Measurements from ENCODE around the gene WDR20. TPM values are rescaled to one million over a fixed set of nuclear protein-coding genes. Genes with fewer than 3 reads are reported as not detected.

The WDR20 gene
- total and polyA plus RNA-seq, 2 experiments from 2014 or later: 15.1 to 24.9 TPM

- Histone ChIP-seq H3K4me1 (ENCODE audit: insufficient read depth) (peaks cover 12% of the 10 kb centered on the region), H3K9ac (no peak overlapping the region), H2AFZ (no peak overlapping the region), H3K27me3 (replicated peaks; ENCODE audit: insufficient read depth) (no peaks in the 10 kb centered on the region), H3K36me3 (ENCODE audit: low read depth) (no peaks in the 10 kb centered on the region), H3K9me2 (ENCODE audit: insufficient read depth) (no peaks in the 10 kb centered on the region), H3K27ac (no peak overlapping the region), H3K9me3 (ENCODE audit: low read depth) (no peaks in the 10 kb centered on the region), H3K4me3 (no peak overlapping the region), H3K79me2 (ENCODE audit: insufficient read depth) (0 out of 2 replicates have a peak, but pooled peaks cover 4% of the 10 kb centered on the region), H4K20me1 (ENCODE audit: insufficient read depth) (no peaks in the 10 kb centered on the region), H3F3A (ENCODE audit: insufficient read depth) (0 out of 2 replicates have a peak, but pooled peaks cover 4% of the 10 kb centered on the region), H3K4me2 (ENCODE audit: unreplicated experiment) (no peak overlapping the region)
- 98 to 100% methylated on average over 8 of the region's 8 CpGs for WGBS, 2 experiments (ENCODE audit: low coverage in 1 of 2, low lambda C conversion rate in 2 of 2, missing lambda C conversion rate in 2 of 2)
- in situ Hi-C loops (cut with MboI): no loop called here
- no peak for DNase-seq
- TF ChIP-seq EZH2phosphoT487 (IDR thresholded peaks at IDR 0.05; ENCODE audit: insufficient read depth, low read depth): no peak
- no peak for TF ChIP-seq EZH2 (IDR thresholded peaks at IDR 0.05; ENCODE audit: insufficient read depth, poor library complexity, severe bottlenecking)
Measured at GRCh38 chr14:102251161-102251560, 111.5 kb downstream of the WDR20 start.

GRCh38 chr14:102252834-102253801 lies 113.4 kb downstream of the WDR20 start:
- no peaks in the 10 kb centered on the region for H3K9me3 ChIP-seq (ENCODE audit: low read depth)
- no peaks in the 10 kb centered on the region for H4K20me1 ChIP-seq (ENCODE audit: insufficient read depth)
- TF ChIP-seq EZH2 (IDR thresholded peaks at IDR 0.05; ENCODE audit: insufficient read depth, poor library complexity, severe bottlenecking) (no peak), EZH2phosphoT487 (IDR thresholded peaks at IDR 0.05; ENCODE audit: insufficient read depth, low read depth) (no peak)
- H3K4me3 ChIP-seq: no peak overlapping the region
- in situ Hi-C loops (cut with MboI): no loop called here
- H3K4me2 ChIP-seq (ENCODE audit: unreplicated experiment): no peak overlapping the region
- 93% methylated on average over 21 of the region's 21 CpGs for WGBS, 2 experiments (ENCODE audit: low coverage in 1 of 2, low lambda C conversion rate in 2 of 2, missing lambda C conversion rate in 2 of 2)
- DNase-seq: no peak
- no peak overlapping the region for H2AFZ ChIP-seq
- H3K9me2 ChIP-seq (ENCODE audit: insufficient read depth): no peaks in the 10 kb centered on the region
- H3K9ac ChIP-seq: no peak overlapping the region
- no peaks in the 10 kb centered on the region for H3K79me2 ChIP-seq (ENCODE audit: insufficient read depth)
- H3K27ac ChIP-seq: no peak overlapping the region
- no peaks in the 10 kb centered on the region for H3K36me3 ChIP-seq (ENCODE audit: low read depth)
- H3F3A ChIP-seq (ENCODE audit: insufficient read depth): 0 out of 2 replicates have a peak, but pooled peaks cover 4% of the 10 kb centered on the region
- peaks cover 12% of the 10 kb centered on the region for H3K4me1 ChIP-seq (ENCODE audit: insufficient read depth)
- H3K27me3 ChIP-seq (replicated peaks; ENCODE audit: insufficient read depth): no peaks in the 10 kb centered on the region

DNA sequence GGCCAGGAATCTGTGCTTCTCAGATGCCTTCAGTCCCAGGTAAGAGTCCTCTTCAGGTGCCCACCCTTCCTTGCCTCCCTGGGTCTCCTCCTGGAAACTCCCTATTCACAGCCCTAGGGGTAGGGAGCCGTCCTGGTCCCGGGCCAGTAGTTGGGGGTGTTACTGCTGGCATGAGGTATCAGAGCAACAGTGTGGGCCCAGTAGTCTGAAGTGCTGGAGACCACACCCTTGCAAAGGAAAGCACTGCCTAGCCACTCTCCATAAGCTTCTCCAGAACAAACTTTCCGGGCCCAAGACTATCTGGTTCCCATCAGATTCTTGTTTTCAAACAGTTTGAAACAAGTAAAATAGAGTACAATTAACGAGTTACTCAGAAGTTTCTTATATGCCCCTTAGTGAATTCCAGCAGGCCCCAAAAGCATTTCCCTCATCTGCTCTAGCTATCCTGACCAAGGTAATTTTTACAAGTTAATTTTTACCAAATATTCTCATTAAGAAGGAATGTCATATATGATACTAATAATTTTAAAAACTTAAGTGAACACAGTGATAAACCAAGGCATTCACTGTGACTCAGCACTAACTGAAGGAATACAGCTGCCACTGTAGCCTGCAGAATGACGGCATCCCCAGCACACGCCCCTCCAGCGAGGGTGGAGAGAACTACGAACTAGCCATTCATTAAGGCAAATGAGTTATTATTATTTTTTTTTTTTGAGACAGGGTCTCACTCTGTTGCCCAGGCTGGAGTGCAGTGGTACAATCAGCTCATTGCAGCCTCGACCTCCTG lies 115.9 kb downstream of the WDR20 start:
- Histone ChIP-seq H3K4me2 (ENCODE audit: unreplicated experiment) (no peak overlapping the region), H3K9ac (peak overlapping the region; percentile 61), H3K36me3 (ENCODE audit: low read depth) (no peaks in the 10 kb centered on the region), H3K9me2 (ENCODE audit: insufficient read depth) (no peaks in the 10 kb centered on the region), H3K4me3 (no peak overlapping the region), H3K27me3 (replicated peaks; ENCODE audit: insufficient read depth) (no peaks in the 10 kb centered on the region), H4K20me1 (ENCODE audit: insufficient read depth) (no peaks in the 10 kb centered on the region), H2AFZ (peak overlapping the region; percentile 25; the same call in 1 of the 2 replicates), H3K9me3 (ENCODE audit: low read depth) (no peaks in the 10 kb centered on the region), H3K27ac (peak overlapping the region; percentile 82), H3F3A (ENCODE audit: insufficient read depth) (0 out of 2 replicates have a peak, but pooled peaks cover 4% of the 10 kb centered on the region), H3K4me1 (ENCODE audit: insufficient read depth) (peaks cover 12% of the 10 kb centered on the region), H3K79me2 (ENCODE audit: insufficient read depth) (no peaks in the 10 kb centered on the region)
- in situ Hi-C loops (cut with MboI): no loop called here
- 66 to 67% methylated on average over 9 of the region's 9 CpGs for WGBS, 2 experiments (ENCODE audit: low coverage in 1 of 2, low lambda C conversion rate in 2 of 2, missing lambda C conversion rate in 2 of 2)
- no peak for TF ChIP-seq EZH2phosphoT487 (IDR thresholded peaks at IDR 0.05; ENCODE audit: insufficient read depth, low read depth)
- no peak for TF ChIP-seq EZH2 (IDR thresholded peaks at IDR 0.05; ENCODE audit: insufficient read depth, poor library complexity, severe bottlenecking)
- peak; percentile 74 for DNase-seq

- no peak for DNase-seq
- Histone ChIP-seq H3K36me3 (ENCODE audit: low read depth) (no peaks in the 10 kb centered on the region), H3K4me1 (ENCODE audit: insufficient read depth) (peaks cover 12% of the 10 kb centered on the region), H3K4me2 (ENCODE audit: unreplicated experiment) (no peak overlapping the region), H2AFZ (no peak overlapping the region), H3K4me3 (no peak overlapping the region), H3K9me3 (ENCODE audit: low read depth) (no peaks in the 10 kb centered on the region), H3K27me3 (replicated peaks; ENCODE audit: insufficient read depth) (no peaks in the 10 kb centered on the region), H3K9me2 (ENCODE audit: insufficient read depth) (no peaks in the 10 kb centered on the region), H3F3A (ENCODE audit: insufficient read depth) (0 out of 2 replicates have a peak, but pooled peaks cover 4% of the 10 kb centered on the region), H3K79me2 (ENCODE audit: insufficient read depth) (no peaks in the 10 kb centered on the region), H3K27ac (no peak overlapping the region), H3K9ac (no peak overlapping the region), H4K20me1 (ENCODE audit: insufficient read depth) (no peaks in the 10 kb centered on the region)
- 88 to 90% methylated on average over 9 of the region's 9 CpGs for WGBS, 2 experiments (ENCODE audit: low coverage in 1 of 2, low lambda C conversion rate in 2 of 2, missing lambda C conversion rate in 2 of 2)
- in situ Hi-C loops (cut with MboI): no loop called here
- TF ChIP-seq EZH2 (IDR thresholded peaks at IDR 0.05; ENCODE audit: insufficient read depth, poor library complexity, severe bottlenecking) (no peak), EZH2phosphoT487 (IDR thresholded peaks at IDR 0.05; ENCODE audit: insufficient read depth, low read depth) (no peak)
Measured at GRCh38 chr14:102256716-102257115, 117.0 kb downstream of the WDR20 start.

Measured in GM23248 (cell line).